A673 (cell line): ENCODE measurements around the gene ADH1A. TPM values are rescaled to one million over a fixed set of nuclear protein-coding genes. Genes with fewer than 3 reads are reported as not detected.
"Not testable (repeated sequence)": the region's sequence is repeated elsewhere in the genome, so short reads cannot be mapped to it uniquely, and the experiment has no call there.

Experiments used
- BruUV-seq: library from RNA; stranded (reverse); fragments of 400-500 nt; replicated peaks from 2 replicates; lab custom pipeline; 2021; lab: Mats Ljungman, UMichigan
- CTCF ChIA-PET: fragments of 300-600 bp; sonication (Branson Sonifier 250); formaldehyde crosslinking; loops from one replicate; lab custom pipeline; 2022; ENCODE audit warnings: antibody characterized with exemption; lab: Charles Lee
- POLR2A ChIA-PET: fragments of 300-600 bp; sonication (Branson Sonifier 250); formaldehyde crosslinking; loops from one replicate; lab custom pipeline; 2022; ENCODE audit warnings: antibody characterized with exemption; ENCODE audit not compliant: low non-redundant PET; lab: Charles Lee
- DNase-seq: peaks from one replicate; pipeline ENCODE4 v3.0.0-alpha.2; 2015; ENCODE audit warnings: low spot score
- H3K27ac ChIP-seq: fragments of 200-600 bp; sonication (generic); 2 replicates; pipeline ENCODE4 v1.5.1; 2016; ENCODE audit warnings: mixed run types, low read depth, mild to moderate bottlenecking, mixed read lengths, antibody characterized with exemption, low read length; ENCODE audit not compliant: poor library complexity, severe bottlenecking
- H3K27me3 ChIP-seq: fragments of 200-600 bp; sonication (generic); replicated peaks from 2 replicates; pipeline ENCODE4 v1.6.1; 2017; ENCODE audit warnings: mixed run types, low read depth, mild to moderate bottlenecking, mixed read lengths, antibody characterized with exemption, low read length; ENCODE audit not compliant: insufficient read depth, poor library complexity
- H3K36me3 ChIP-seq: fragments of 200-600 bp; sonication (generic); 2 replicates; pipeline ENCODE4 v1.6.1; 2016; ENCODE audit warnings: mixed run types, mild to moderate bottlenecking, mixed read lengths, antibody characterized with exemption, low read length; ENCODE audit not compliant: insufficient read depth, poor library complexity, severe bottlenecking
- H3K4me1 ChIP-seq: fragments of 200-600 bp; sonication (generic); 2 replicates; pipeline ENCODE4 v1.6.1; 2017; ENCODE audit warnings: mixed run types, mild to moderate bottlenecking, mixed read lengths, antibody characterized with exemption, low read length; ENCODE audit not compliant: insufficient read depth, poor library complexity, severe bottlenecking
- H3K4me3 ChIP-seq: fragments of 200-600 bp; sonication (generic); 2 replicates; pipeline ENCODE4 v1.5.1; 2016; ENCODE audit warnings: low read depth, mixed run types, mild to moderate bottlenecking, mixed read lengths, low read length; ENCODE audit not compliant: poor library complexity, severe bottlenecking
- H3K9me3 ChIP-seq: fragments of 200-600 bp; sonication (generic); 2 replicates; pipeline ENCODE4 v1.6.1; 2016; ENCODE audit warnings: mixed run types, low read depth, mild to moderate bottlenecking, mixed read lengths, antibody characterized with exemption, low read length; ENCODE audit not compliant: poor library complexity, severe bottlenecking
- intact Hi-C: fragments of 100-400 bp; cut with micrococcal nuclease; formaldehyde crosslinking; loops from one replicate; pipeline ENCODE4 v1.10.0; 2022; ENCODE audit not compliant: unreplicated experiment
- total RNA-seq: library from RNA; stranded (reverse); gene quantifications from 2 replicates; pipeline ENCODE4 v1.2.3, GENCODE V29; 2021

Gene ADH1A
- total RNA-seq, 1 experiment from 2014 or later: not detected

DNA sequence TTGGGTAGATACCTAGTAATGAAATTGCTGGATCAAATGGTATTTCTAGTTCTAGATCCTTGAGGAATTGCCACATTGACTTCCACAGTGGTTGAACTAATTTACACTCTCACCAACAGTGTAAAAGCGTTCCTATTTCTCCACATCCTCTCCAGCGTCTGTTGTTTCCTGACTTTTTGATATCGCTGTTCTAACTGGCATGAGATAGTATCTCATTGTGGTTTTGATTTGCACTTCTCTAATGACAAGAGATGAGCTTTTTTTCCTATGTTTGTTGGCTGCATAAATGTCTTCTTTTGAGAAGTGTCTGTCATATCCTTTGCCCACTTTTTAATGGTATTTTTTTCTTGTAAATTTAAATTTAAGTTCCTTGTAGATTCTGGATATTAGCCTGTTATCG, 63.1 kb downstream of the ADH1A start:
- H3K36me3 ChIP-seq, H3K9me3 ChIP-seq, H3K27me3 ChIP-seq, POLR2A ChIA-PET, CTCF ChIA-PET, intact Hi-C loops, H3K27ac ChIP-seq, H3K4me1 ChIP-seq, BruUV-seq, DNase-seq, H3K4me3 ChIP-seq: not testable (repeated sequence)

Other genes with a start within 250 kb of the ADH1A start
- gene ADH5, start 202.2 kb downstream of the ADH1A start, total RNA-seq: 220 and 223 TPM in 2 replicates
- gene ADH4, start 146.7 kb downstream of the ADH1A start, total RNA-seq: not detected in 2 replicates
- not detected in 2 replicates for gene ADH6, start 71.7 kb downstream of the ADH1A start, total RNA-seq
- gene ADH1B, start 30.4 kb upstream of the ADH1A start, total RNA-seq: not detected in 2 replicates
- gene ADH1C, start 61.8 kb upstream of the ADH1A start, total RNA-seq: not detected in 2 replicates
- not detected in 2 replicates for gene ADH7, start 144.4 kb upstream of the ADH1A start, total RNA-seq
- not detected in 2 replicates for gene C4orf17, start 220.0 kb upstream of the ADH1A start, total RNA-seq